GM19397 (cell line): ENCODE data around the gene PDHX.
"Not testable (repeated sequence)": the region's sequence is repeated elsewhere in the genome, so short reads cannot be mapped to it uniquely, and the experiment has no call there.

Experiments used
- ATAC-seq: cut with Tn5 transposase; IDR thresholded peaks from one replicate; pipeline ENCODE4 v1.9.1; 2021; ENCODE audit warnings: mild to moderate bottlenecking, moderate library complexity; ENCODE audit not compliant: unreplicated experiment

PDHX gene

DNA sequence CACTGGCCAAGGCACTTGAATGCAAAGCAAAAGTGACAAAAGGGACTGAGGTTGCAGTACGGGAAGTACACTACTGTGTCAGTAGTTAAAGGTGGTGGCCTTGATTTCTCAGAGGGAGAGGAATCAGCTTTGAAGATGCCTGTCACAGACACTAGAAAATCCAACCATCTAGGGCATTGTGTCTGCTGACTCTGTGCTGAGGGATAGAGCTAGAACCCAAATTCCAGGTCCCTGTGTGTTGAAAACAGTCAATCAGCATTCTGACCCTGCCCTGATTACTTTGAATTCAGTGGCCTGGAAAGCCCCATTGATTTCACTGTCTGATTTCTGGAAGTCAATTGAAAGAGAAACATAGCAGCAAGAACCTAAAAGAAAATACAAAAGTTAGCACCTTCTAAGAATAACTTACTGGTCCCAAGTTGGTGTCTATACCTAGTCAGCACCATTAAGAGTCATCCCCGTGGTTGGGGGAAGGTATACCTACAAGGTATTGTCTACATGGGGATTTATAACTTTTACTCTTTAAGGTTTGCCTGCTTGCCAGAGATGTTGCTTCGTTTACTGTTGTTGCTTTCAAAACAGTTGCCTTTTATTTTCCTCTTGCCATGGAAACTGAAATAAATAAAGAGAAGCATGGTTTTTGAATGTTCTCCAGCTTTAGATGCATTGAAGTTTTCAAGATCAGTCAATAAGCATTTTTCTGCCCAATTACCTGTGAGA is 97.3 kb downstream of the PDHX start:
- no peak for ATAC-seq

DNA sequence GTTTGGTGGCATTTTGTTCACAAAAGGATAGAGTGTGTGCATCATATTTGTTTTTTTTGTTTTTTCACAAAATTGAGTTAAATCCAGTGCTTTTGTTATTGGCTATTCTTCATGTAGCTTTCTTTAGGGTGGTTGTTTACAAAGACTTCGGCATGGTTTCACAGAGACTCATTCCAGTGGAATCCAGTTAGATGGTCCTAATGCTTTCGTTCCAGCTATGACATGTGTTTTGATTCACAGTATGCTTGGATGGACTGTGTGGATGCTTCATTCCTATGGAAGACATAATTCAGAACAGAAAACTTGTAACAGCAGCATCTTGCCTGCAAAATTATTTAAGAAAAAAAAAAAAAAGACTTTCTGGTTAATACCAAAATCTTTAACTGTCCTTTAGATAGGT is 97.9 kb downstream of the PDHX start:
- no peak for ATAC-seq

- ATAC-seq, result no peak
Observed at GRCh38 chr11:35015621-35016387, 99.4 kb downstream of the PDHX start.

GRCh38 chr11:35016916-35017315 is 100.5 kb downstream of the PDHX start:
- ATAC-seq, result no peak

GRCh38 chr11:35017528-35018342 is 101.3 kb downstream of the PDHX start:
- ATAC-seq, result no peak

- no peak for ATAC-seq
Observed at GRCh38 chr11:35021589-35021988, 105.2 kb downstream of the PDHX start.

- ATAC-seq, result not testable (repeated sequence)
Observed at GRCh38 chr11:35023940-35024339, 107.5 kb downstream of the PDHX start.

DNA sequence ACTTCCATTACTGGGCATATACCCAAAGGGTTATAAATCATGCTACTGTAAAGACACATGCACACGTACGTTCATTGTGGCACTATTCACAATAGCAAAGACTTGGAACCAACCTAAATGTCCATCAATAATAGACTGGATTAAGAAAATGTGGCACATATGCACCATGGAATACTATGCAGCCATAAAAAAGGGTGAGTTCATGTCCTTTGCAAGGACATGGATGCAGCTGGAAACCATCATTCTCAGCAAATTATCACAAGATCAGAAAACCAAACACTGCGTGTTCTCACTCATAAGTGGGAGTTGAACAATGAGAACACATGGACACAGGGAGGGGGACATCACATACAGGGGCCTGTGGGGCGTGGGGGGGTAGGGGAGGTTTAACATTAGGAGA is 111.6 kb downstream of the PDHX start:
- not testable (repeated sequence) for ATAC-seq

DNA sequence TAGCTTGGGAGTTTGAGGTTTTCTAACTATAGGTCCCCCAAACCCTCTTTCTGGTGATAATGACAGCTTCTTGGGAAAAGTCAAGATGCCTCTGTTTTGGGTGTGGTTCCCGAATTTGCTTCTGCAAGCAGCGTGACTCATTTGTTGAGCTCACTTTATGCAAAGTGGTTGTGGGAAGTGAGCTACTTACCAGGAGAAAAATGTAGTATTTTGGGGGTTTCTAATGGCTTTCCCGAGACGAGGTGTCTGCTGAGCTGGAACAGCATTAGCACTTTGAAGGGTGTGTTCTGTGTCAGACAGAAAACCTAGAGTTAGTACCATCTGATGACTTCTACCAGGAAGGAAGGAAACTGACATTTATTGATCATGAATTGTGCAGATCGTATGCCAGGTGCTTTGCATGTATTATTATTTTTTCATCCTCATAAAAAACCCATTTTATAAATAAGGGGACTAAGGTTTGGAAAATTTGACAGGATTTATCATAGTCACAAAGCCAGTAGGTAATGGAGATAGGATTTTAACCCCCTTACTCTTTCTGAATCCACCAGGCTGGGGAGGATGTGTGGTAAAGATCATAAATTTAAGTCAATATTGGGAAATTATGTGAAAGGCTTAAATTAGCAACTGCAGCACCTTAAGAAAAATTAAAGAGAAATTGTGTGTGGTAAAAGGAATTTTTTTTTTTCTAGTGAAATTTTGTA is 113.7 kb downstream of the PDHX start:
- ATAC-seq, result peak; percentile 77

- ATAC-seq, result no peak
Observed at GRCh38 chr11:35030716-35031213, 114.3 kb downstream of the PDHX start.

DNA sequence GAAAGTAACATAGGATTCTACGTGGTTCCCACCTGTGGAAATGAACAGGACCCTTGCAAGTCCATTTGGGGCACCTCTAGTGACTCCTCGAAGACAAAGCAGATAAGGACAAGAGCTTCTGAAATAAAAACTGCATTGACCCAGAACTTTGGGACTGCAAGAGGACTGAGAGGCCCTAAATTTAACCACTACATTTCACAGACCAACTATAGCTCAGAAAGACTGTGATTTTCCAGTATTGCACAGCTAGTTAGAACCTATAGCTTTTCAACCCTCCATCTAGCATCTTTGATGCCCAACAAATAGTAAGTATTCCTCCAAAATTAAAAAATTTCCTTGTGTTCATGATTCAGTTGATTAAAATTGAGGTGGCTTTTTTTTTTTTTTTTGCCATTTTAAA is 114.9 kb downstream of the PDHX start:
- no peak for ATAC-seq

- ATAC-seq, result no peak
Observed at GRCh38 chr11:35031867-35032266, 115.4 kb downstream of the PDHX start.

DNA sequence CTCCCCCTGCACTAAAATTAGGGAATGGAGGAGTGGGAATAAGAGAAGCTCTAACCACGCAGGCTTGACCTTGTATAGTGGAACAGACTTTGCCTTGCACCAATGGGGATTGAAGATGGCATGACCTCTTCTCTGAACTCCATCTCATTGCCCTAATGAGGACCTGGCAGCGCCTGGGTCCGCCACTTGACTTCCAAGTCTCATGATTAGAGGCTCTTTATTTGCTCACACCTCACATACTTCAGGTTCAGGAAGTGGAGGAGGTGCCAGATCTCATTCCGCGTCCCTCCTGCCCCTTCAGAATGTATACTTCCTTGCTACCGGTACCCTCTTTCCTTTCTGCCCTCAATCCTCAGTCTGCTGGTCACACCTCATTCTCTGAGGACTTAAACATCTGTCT is 116.6 kb downstream of the PDHX start:
- ATAC-seq, result no peak

- no peak for ATAC-seq
Observed at GRCh38 chr11:35034401-35034800, 118.0 kb downstream of the PDHX start.

- peak; percentile 33 for ATAC-seq
Observed at GRCh38 chr11:35035894-35036408, 119.5 kb downstream of the PDHX start.

DNA sequence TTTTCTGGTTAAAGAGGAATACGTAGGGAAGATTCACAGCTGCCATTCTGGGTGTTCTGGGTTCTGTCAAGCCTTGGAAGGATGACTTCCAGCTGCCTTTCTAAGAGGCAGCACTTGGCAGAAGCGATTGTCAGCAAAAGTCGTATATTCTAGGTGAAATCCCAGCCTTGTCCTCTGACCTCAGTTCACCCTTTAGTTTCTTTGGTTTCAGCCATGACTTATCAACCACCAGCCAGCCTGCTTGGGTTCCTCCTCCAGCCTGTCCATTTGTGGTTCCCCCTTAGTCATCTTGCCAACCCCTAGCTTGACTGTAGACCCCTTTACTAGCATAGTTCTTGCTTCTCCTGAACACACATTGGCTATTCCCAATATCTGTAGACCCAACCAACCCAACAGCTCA is 120.2 kb downstream of the PDHX start:
- no peak for ATAC-seq

DNA sequence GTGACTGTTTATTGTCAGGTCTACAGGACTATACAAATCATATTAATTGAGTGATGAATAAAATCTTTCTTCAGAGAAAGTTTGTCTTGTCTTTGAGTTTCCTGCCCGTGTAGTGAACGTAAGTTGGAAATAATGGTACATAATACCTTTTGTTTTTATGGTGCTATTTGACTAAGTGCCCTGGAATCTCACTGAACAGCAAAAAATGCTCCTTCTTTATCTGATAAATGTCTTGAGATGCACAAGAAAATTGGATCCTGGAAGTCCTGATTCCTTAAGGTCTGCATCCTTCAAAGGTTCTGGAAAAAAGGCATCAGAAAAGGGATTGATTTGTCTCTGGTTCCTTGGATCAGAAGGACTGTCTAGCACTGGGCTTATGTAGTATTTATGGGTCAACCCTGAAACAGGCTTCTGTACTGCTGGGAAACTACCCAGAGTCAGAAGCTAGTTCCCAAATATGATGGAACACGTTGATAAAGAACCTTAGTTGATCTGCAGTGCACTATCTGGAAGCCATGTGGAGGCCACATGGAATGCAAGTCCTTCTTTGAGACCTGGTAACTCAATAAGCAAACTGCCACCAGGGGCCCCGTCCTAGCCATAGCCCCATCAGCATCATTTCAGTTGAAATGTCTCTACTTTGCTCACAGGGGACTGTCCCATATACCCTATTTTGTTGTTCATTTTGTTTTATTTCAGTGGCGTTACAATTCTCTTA is 122.0 kb downstream of the PDHX start:
- ATAC-seq, result no peak

GRCh38 chr11:35039076-35039475 is 122.7 kb downstream of the PDHX start:
- ATAC-seq, result no peak

DNA sequence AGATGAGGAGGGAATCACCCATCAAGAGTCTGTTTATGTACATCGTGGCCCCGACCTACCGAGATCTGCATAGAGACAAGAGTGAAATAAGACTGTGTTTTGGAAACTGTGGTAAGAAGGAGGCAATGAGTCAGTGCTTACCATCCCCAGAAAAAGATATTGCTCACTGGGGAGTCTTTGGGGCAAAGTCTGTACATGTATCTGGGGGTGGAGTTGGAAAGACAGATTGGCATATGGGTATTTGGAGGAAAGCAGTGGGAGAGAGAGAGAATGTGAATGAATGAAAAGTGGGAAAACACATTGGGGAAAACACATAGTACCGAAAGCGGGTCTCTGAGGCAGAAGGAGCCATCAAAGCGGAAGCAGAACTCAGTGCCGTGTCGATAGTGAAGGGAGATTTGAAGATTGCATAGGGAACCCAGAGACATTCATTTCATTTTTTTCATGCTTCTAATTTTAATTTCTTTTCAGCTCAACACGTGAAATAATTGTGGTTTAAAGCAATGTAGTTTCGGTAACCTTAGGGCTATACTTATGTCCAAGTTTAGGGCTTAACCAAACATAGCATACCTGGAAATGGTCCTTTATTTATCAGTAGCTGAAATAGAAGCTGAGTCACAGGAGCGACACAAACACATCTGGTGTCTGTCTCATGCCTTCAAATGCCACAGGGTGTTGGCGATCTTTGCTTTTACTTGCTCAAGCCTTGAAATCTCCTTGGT is 124.0 kb downstream of the PDHX start:
- peak; percentile 60 for ATAC-seq
